ENCODE results near the gene ARHGAP15. TPM values are rescaled to one million over a fixed set of nuclear protein-coding genes. Genes with fewer than 3 reads are reported as not detected.

Gene ARHGAP15
- total RNA-seq, 3 donors from 2014 or later, result 5.3 to 8.2 (median 5.8) TPM

DNA sequence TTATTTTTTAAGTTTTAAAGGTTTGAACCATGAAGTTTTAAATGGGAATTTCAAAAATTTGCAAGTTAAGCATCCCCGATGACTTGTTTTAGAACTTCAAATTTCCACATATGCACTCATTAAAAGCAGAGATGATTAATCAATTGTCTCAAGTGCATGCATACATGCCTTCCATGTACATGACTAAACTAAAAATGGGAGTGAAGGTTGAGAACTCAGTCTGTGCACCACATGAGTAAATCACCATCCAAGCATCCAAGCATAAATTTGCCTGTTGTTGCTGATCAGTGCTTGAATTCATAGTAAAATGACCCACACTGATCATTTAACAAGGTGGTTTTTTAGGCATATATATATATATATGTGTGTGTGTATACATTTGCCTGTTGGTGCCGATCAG is 249.8 kb downstream of the ARHGAP15 start:
- Histone ChIP-seq H3K9me3 (no peaks in the 10 kb centered on the region), H3K4me3 (no peak overlapping the region), H3K36me3 (ENCODE audit: low read depth) (no peaks in the 10 kb centered on the region), H3K4me1 (ENCODE audit: low read depth) (no peaks in the 10 kb centered on the region)
- intact Hi-C loops (cut with DNase I, micrococcal nuclease), result no loop called here
- DNase-seq, result no peak
- no peak for ATAC-seq
- TF ChIP-seq, protein P1, sequence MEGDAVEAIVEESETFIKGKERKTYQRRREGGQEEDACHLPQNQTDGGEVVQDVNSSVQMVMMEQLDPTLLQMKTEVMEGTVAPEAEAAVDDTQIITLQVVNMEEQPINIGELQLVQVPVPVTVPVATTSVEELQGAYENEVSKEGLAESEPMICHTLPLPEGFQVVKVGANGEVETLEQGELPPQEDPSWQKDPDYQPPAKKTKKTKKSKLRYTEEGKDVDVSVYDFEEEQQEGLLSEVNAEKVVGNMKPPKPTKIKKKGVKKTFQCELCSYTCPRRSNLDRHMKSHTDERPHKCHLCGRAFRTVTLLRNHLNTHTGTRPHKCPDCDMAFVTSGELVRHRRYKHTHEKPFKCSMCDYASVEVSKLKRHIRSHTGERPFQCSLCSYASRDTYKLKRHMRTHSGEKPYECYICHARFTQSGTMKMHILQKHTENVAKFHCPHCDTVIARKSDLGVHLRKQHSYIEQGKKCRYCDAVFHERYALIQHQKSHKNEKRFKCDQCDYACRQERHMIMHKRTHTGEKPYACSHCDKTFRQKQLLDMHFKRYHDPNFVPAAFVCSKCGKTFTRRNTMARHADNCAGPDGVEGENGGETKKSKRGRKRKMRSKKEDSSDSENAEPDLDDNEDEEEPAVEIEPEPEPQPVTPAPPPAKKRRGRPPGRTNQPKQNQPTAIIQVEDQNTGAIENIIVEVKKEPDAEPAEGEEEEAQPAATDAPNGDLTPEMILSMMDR (IDR thresholded peaks at IDR 0.05), result no peak

DNA sequence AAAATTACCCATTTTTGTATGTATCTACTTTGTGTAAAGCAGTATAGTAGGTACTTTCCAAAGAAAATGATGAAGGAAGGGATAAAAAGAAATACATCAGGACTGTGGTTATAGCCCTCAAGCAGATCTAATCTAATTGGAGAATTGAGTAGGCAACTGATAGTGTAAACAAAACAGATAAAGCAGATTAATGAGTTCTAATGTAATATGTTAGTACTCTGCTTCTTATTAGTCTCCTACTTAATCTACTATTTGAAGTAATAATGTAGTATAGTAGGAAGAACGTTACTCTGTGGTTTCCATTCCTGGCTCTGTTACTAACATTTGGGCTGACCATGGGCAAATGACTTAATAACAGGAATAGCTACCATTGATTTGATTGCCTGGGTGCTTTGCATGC is 250.7 kb downstream of the ARHGAP15 start:
- Histone ChIP-seq H3K9me3 (no peaks in the 10 kb centered on the region), H3K4me1 (ENCODE audit: low read depth) (no peaks in the 10 kb centered on the region), H3K4me3 (no peak overlapping the region), H3K36me3 (ENCODE audit: low read depth) (no peaks in the 10 kb centered on the region)
- TF ChIP-seq, protein P1 (IDR thresholded peaks at IDR 0.05), result no peak
- no peak for ATAC-seq
- no peak for DNase-seq
- intact Hi-C loops (cut with DNase I, micrococcal nuclease), result no loop called here

DNA sequence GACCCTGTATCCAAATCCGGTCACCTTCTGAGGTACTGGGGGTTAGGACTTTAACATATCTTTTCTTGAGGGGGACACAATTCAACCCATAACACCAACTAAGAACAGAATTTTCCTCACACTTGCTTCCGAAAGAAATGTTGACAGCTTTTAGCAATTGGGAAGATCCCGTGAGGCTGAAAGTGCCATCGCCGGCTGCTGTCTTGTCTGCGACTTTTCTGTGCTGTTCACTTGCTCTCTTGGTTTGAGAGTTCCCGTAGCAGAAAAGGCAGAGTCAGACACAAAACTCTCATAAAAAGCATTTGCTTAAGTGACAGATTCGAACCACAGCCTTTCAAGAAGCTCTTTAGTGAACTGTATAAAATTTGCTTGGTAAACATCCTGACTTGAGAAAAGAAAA is 253.4 kb downstream of the ARHGAP15 start:
- TF ChIP-seq, protein P1 (IDR thresholded peaks at IDR 0.05), result no peak
- intact Hi-C loops (cut with DNase I, micrococcal nuclease), result no loop called here
- ATAC-seq (no peak), DNase-seq (no peak)
- Histone ChIP-seq H3K4me1 (ENCODE audit: low read depth) (no peaks in the 10 kb centered on the region), H3K9me3 (no peaks in the 10 kb centered on the region), H3K4me3 (no peak overlapping the region), H3K36me3 (ENCODE audit: low read depth) (no peaks in the 10 kb centered on the region)

DNA sequence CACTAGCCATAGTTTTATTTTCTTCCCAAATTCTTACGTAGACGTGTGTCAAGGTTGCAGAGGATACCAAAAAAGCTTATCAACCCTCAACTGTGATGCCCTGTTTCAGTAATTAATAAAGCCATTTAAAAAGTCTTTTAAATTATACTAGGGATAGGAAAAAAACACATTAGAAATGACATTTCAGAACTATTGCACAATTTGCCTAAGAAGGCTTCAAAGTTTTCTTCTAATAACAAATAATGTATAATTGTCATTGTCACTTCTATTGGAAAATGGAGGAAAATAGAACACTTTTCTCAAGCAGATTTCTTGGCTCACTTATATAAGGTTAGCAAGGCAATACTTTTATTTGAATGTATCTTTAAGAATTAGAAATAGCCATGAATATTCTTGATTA is 253.8 kb downstream of the ARHGAP15 start:
- DNase-seq (no peak), ATAC-seq (no peak)
- Histone ChIP-seq H3K4me3 (no peak overlapping the region), H3K9me3 (no peaks in the 10 kb centered on the region), H3K4me1 (ENCODE audit: low read depth) (no peaks in the 10 kb centered on the region), H3K36me3 (ENCODE audit: low read depth) (no peaks in the 10 kb centered on the region)
- intact Hi-C loops (cut with DNase I, micrococcal nuclease), result no loop called here
- TF ChIP-seq, protein P1 (IDR thresholded peaks at IDR 0.05), result no peak

DNA sequence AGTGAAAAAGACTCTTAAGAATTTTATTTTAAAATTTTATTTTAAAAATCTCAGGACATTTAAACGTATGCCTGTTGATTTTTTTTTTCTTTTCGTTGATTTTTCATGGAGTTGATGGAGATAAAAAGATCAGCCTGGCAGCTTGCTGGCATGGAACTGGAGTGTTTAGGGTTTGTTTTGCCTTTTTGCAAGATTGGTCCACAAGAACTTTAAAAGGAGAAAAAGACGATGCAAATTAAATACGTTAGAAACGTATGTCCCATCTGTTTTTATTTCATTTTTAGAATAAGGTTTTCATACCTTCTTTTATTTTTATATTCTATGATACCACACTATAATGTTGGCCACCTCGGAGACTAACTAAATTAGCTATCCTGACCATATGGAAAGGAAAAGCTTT is 254.9 kb downstream of the ARHGAP15 start:
- H3K4me1 ChIP-seq (ENCODE audit: low read depth), result no peaks in the 10 kb centered on the region
- no peaks in the 10 kb centered on the region for H3K9me3 ChIP-seq
- ATAC-seq, result no peak
- TF ChIP-seq, protein P1 (IDR thresholded peaks at IDR 0.05), result no peak
- no peak overlapping the region for H3K4me3 ChIP-seq
- no peak for DNase-seq
- no peaks in the 10 kb centered on the region for H3K36me3 ChIP-seq (ENCODE audit: low read depth)
- intact Hi-C loops (cut with DNase I, micrococcal nuclease), result no loop called here

DNA sequence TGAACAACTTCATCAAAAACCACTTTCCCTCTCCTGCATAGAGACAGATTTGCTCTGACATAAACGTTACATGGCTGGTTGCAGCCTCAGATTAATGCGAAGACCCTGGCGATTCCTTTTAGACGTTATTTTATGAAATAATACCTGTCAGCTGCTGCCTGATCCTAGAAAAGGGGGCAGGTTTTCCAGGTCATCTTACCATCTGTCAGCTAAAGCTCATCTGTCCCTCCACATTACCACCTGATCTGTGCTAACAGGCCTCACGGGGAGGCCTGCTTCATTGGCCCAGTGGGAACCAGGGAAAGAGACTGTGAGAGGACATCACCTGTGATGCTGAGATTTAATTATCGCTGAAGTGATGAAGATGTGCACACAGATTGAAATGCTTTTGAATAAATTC is 261.0 kb downstream of the ARHGAP15 start:
- Histone ChIP-seq H3K36me3 (ENCODE audit: low read depth) (no peaks in the 10 kb centered on the region), H3K4me3 (no peak overlapping the region), H3K4me1 (ENCODE audit: low read depth) (no peaks in the 10 kb centered on the region), H3K9me3 (no peaks in the 10 kb centered on the region)
- TF ChIP-seq, protein P1 (IDR thresholded peaks at IDR 0.05), result no peak
- intact Hi-C loops (cut with DNase I, micrococcal nuclease), result no loop called here
- DNase-seq (no peak), ATAC-seq (no peak)
